ENCODE measurements around the gene SUN1.

DNA sequence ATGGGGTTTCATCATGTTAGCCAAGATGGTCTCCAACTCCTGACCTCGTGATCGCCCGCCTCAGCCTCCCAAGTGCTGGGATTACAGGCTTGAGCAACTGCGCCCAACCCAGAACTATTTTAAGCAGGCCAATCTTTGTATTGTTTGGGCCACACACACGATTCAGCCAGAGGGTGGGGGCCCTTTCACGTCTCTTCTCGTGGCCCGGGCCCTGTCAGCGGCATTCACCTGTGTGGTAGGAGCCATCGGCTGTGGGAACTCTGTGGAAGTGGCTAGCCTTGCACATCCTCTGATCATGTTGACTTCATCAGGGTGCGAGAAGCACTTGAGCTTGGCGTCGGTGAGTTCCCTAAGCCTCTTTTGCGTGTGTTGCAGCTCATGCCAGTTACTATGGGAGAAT, 16.9 kb downstream of the SUN1 start:
- TF ChIP-seq POLR2AphosphoS5 (IDR thresholded peaks at IDR 0.05; ENCODE audit: low read depth, low read length), result no peak
- no peak for TF ChIP-seq REST (IDR thresholded peaks at IDR 0.05; ENCODE audit: insufficient read depth in 1 of 2, low read depth in 2 of 2, low read length in 2 of 2)
- no peak for TF ChIP-seq SIN3A (IDR thresholded peaks at IDR 0.05; ENCODE audit: borderline replicate concordance, insufficient read depth, low read length)
- TF ChIP-seq TAF1 (IDR thresholded peaks at IDR 0.05; ENCODE audit: borderline replicate concordance, insufficient read depth, low read length), result no peak
- TF ChIP-seq FOXP2 (optimal IDR thresholded peaks at IDR 0.05; ENCODE audit: borderline replicate concordance, extremely low read depth, extremely low read length, insufficient read depth), result no peak

Data from PFSK-1 (cell line).